Measurements from ENCODE around the gene PITPNM1. TPM values are rescaled to one million over a fixed set of nuclear protein-coding genes. Genes with fewer than 3 reads are reported as not detected.

PITPNM1 gene
- total and polyA plus RNA-seq, 2 experiments from 2014 or later: 9.1 to 57.1 TPM

- H4K20me1 ChIP-seq (replicated peaks; ENCODE audit: insufficient read depth): no peaks in the 10 kb centered on the region
- Mint-ChIP-seq H3K27ac (no peak overlapping the region), H3K27me3 (ENCODE audit: insufficient read depth, low read depth, poor library complexity) (no peaks in the 10 kb centered on the region), H3K9me3 (peaks cover 31% of the 10 kb centered on the region), H3K4me1 (peaks cover 5% of the 10 kb centered on the region), H3K4me3 (no peak overlapping the region), H3K36me3 (ENCODE audit: low read depth) (peaks cover 5% of the 10 kb centered on the region; the same call in 2 of the 3 replicates)
- DNase-seq (ENCODE audit: low spot score) (no peak), ATAC-seq (no peak)
- no peak overlapping the region for H3K27ac ChIP-seq (ENCODE audit: low read depth)
- H3K36me3 ChIP-seq (ENCODE audit: insufficient read depth): peaks cover 11% of the 10 kb centered on the region
- no peak overlapping the region for H2AFZ ChIP-seq
- TF ChIP-seq CTCF (conservative IDR thresholded peaks at IDR 0.05; ENCODE audit: low read depth in 2 of 2) (no peak), ZNF114 (CRISPR knock-in tag; IDR thresholded peaks at IDR 0.05) (no peak), ZNF331 (CRISPR knock-in tag; IDR thresholded peaks at IDR 0.05; ENCODE audit: low read depth) (no peak), JUNB (IDR thresholded peaks at IDR 0.05; ENCODE audit: unreplicated experiment) (no peak), CREB1 (CRISPR knock-in tag; IDR thresholded peaks at IDR 0.05; ENCODE audit: low read depth) (no peak), EZH2phosphoT487 (IDR thresholded peaks at IDR 0.05; ENCODE audit: unreplicated experiment) (no peak), STAT1 (IDR thresholded peaks at IDR 0.05; ENCODE audit: unreplicated experiment) (no peak), EZH2 (IDR thresholded peaks at IDR 0.05; ENCODE audit: low read depth, unreplicated experiment) (no peak), REST (IDR thresholded peaks at IDR 0.05; ENCODE audit: unreplicated experiment) (no peak), NANOG (IDR thresholded peaks at IDR 0.05; ENCODE audit: borderline replicate concordance) (no peak), POLR2AphosphoS5 (IDR thresholded peaks at IDR 0.05; ENCODE audit: low read depth) (no peak)
- TF ChIP-seq, protein P1, sequence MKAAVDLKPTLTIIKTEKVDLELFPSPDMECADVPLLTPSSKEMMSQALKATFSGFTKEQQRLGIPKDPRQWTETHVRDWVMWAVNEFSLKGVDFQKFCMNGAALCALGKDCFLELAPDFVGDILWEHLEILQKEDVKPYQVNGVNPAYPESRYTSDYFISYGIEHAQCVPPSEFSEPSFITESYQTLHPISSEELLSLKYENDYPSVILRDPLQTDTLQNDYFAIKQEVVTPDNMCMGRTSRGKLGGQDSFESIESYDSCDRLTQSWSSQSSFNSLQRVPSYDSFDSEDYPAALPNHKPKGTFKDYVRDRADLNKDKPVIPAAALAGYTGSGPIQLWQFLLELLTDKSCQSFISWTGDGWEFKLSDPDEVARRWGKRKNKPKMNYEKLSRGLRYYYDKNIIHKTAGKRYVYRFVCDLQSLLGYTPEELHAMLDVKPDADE (IDR thresholded peaks at IDR 0.05): no peak
- TF ChIP-seq, protein P2, sequence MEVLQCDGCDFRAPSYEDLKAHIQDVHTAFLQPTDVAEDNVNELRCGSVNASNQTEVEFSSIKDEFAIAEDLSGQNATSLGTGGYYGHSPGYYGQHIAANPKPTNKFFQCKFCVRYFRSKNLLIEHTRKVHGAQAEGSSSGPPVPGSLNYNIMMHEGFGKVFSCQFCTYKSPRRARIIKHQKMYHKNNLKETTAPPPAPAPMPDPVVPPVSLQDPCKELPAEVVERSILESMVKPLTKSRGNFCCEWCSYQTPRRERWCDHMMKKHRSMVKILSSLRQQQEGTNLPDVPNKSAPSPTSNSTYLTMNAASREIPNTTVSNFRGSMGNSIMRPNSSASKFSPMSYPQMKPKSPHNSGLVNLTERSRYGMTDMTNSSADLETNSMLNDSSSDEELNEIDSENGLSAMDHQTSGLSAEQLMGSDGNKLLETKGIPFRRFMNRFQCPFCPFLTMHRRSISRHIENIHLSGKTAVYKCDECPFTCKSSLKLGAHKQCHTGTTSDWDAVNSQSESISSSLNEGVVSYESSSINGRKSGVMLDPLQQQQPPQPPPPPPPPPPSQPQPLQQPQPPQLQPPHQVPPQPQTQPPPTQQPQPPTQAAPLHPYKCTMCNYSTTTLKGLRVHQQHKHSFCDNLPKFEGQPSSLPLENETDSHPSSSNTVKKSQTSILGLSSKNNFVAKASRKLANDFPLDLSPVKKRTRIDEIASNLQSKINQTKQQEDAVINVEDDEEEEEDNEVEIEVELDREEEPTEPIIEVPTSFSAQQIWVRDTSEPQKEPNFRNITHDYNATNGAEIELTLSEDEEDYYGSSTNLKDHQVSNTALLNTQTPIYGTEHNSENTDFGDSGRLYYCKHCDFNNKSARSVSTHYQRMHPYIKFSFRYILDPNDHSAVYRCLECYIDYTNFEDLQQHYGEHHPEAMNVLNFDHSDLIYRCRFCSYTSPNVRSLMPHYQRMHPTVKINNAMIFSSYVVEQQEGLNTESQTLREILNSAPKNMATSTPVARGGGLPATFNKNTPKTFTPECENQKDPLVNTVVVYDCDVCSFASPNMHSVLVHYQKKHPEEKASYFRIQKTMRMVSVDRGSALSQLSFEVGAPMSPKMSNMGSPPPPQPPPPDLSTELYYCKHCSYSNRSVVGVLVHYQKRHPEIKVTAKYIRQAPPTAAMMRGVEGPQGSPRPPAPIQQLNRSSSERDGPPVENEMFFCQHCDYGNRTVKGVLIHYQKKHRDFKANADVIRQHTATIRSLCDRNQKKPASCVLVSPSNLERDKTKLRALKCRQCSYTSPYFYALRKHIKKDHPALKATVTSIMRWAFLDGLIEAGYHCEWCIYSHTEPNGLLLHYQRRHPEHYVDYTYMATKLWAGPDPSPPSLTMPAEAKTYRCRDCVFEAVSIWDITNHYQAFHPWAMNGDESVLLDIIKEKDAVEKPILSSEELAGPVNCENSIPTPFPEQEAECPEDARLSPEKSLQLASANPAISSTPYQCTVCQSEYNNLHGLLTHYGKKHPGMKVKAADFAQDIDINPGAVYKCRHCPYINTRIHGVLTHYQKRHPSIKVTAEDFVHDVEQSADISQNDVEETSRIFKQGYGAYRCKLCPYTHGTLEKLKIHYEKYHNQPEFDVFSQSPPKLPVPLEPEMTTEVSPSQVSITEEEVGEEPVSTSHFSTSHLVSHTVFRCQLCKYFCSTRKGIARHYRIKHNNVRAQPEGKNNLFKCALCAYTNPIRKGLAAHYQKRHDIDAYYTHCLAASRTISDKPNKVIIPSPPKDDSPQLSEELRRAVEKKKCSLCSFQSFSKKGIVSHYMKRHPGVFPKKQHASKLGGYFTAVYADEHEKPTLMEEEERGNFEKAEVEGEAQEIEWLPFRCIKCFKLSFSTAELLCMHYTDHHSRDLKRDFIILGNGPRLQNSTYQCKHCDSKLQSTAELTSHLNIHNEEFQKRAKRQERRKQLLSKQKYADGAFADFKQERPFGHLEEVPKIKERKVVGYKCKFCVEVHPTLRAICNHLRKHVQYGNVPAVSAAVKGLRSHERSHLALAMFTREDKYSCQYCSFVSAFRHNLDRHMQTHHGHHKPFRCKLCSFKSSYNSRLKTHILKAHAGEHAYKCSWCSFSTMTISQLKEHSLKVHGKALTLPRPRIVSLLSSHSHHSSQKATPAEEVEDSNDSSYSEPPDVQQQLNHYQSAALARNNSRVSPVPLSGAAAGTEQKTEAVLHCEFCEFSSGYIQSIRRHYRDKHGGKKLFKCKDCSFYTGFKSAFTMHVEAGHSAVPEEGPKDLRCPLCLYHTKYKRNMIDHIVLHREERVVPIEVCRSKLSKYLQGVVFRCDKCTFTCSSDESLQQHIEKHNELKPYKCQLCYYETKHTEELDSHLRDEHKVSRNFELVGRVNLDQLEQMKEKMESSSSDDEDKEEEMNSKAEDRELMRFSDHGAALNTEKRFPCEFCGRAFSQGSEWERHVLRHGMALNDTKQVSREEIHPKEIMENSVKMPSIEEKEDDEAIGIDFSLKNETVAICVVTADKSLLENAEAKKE (CRISPR knock-in tag; IDR thresholded peaks at IDR 0.05): no peak
- no peaks in the 10 kb centered on the region; the same call in 1 of the 2 replicates for H3K9me2 ChIP-seq (ENCODE audit: insufficient read depth)
- H3F3A ChIP-seq (replicated peaks; ENCODE audit: low read depth): no peaks in the 10 kb centered on the region
- no peaks in the 10 kb centered on the region for H3K79me2 ChIP-seq (replicated peaks; ENCODE audit: insufficient read depth)
- no peak overlapping the region for H3K4me2 ChIP-seq
- no peak overlapping the region for H3K4me3 ChIP-seq
- H3K4me1 ChIP-seq (ENCODE audit: insufficient read depth): 0 out of 2 replicates have a peak, but pooled peaks cover 5% of the 10 kb centered on the region
- H3K27me3 ChIP-seq (ENCODE audit: insufficient read depth): no peaks in the 10 kb centered on the region
These were observed 33.1 kb upstream of the PITPNM1 start for GRCh38 chr11:67538306-67538705.
